HG02642 (cell line): ENCODE data around the gene UQCR10.
"Not testable (repeated sequence)": the region's sequence is repeated elsewhere in the genome, so short reads cannot be mapped to it uniquely, and the experiment has no call there.

Experiments used
- ATAC-seq: cut with Tn5 transposase; IDR thresholded peaks from one replicate; pipeline ENCODE4 v1.9.1; 2021; ENCODE audit warnings: mild to moderate bottlenecking; ENCODE audit not compliant: unreplicated experiment, poor library complexity

UQCR10 gene

GRCh38 chr22:29735416-29735815 is 31.8 kb upstream of the UQCR10 start:
- ATAC-seq: no peak

GRCh38 chr22:29737251-29738117 is 29.7 kb upstream of the UQCR10 start:
- ATAC-seq: no peak

- ATAC-seq: no peak
These were observed 28.9 kb upstream of the UQCR10 start for GRCh38 chr22:29738118-29738815.

GRCh38 chr22:29739346-29739875 is 27.8 kb upstream of the UQCR10 start:
- ATAC-seq: no peak

DNA sequence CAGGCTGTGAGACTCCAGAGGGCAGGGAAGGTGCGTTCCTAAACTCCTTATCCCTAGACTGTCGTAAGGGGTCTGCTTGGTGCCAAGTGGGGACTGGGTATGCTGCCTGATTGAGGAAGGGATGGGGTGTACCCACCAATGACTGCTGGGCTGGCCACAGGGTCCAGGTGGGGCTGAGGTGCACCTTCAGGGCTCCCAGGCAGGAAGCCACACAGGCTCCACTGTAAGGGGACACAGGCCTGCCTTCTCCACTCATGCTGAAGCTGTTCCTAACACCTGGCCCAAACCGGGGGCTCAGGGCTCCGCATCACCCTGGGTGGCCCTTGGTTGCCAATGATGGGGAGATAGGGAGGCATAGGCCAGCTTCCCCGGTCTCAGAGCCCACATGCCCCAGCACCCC is 27.0 kb upstream of the UQCR10 start:
- ATAC-seq: no peak

- no peak for ATAC-seq
These were observed 25.2 kb upstream of the UQCR10 start for GRCh38 chr22:29741926-29742325.

DNA sequence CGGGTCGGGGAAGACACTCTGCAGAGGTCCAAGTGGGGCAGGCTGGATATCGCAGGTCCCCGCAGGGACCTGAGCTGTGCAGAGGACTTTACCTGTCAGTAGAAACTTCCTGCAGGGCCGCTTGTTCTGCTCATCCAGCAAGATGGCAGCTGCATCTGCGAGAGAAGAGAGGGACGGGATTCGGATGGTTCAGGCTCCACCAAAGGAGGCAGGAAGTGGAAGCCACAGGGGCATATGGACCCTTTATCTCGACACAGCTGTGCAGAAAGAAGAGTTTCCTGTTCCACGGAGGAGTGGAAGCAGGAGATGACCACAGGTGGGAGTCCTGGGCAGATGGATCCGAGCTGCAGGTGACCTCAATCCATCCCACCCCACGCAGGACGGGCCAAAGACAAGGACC is 24.8 kb upstream of the UQCR10 start:
- ATAC-seq: no peak

DNA sequence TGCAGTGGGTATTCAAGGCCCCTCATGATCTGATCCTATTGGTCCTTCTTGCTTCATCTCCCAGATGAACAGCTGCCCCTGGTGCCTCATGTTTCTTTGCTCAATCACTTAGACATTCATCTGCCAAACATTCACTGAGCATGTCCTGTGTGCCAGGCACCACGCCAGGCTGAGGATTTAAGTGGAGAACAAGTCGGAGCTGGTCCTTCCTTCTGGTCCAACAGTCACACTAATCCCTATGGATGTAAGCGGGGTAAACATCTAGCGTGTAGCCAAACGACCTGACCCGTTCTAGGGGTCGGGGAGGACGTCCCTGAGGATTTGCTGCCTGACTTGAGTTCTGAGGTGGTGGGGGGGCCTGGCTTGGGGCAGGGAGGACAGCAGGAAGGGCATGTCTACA is 22.3 kb upstream of the UQCR10 start:
- ATAC-seq: no peak

GRCh38 chr22:29747832-29748231 is 19.3 kb upstream of the UQCR10 start:
- ATAC-seq: no peak

- ATAC-seq: no peak
These were observed 18.8 kb upstream of the UQCR10 start for GRCh38 chr22:29748248-29748893.

- ATAC-seq: no peak
These were observed 17.1 kb upstream of the UQCR10 start for GRCh38 chr22:29750029-29750428.

- no peak for ATAC-seq
These were observed 16.3 kb upstream of the UQCR10 start for GRCh38 chr22:29750559-29751538.

DNA sequence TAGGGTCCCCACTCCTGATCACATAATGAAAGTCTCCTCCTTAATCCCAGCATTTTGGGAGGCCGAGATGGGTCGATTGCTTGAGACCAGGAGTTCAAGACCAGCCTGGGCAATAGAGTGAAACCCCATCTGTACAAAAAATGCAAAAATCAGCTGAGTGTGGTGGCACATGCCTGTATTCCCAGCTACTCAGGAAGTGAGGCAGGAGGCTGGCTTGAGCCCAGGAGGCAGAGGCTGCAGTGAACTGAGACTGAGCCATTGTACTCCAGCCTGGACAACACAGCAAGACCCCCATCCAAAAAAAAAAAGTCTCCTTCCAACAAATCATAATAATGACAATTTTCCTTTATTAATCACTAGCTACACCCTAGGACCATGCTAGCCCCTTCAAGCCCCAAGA is 15.5 kb upstream of the UQCR10 start:
- ATAC-seq: no peak

GRCh38 chr22:29753808-29754657 is 13.1 kb upstream of the UQCR10 start:
- no peak for ATAC-seq

DNA sequence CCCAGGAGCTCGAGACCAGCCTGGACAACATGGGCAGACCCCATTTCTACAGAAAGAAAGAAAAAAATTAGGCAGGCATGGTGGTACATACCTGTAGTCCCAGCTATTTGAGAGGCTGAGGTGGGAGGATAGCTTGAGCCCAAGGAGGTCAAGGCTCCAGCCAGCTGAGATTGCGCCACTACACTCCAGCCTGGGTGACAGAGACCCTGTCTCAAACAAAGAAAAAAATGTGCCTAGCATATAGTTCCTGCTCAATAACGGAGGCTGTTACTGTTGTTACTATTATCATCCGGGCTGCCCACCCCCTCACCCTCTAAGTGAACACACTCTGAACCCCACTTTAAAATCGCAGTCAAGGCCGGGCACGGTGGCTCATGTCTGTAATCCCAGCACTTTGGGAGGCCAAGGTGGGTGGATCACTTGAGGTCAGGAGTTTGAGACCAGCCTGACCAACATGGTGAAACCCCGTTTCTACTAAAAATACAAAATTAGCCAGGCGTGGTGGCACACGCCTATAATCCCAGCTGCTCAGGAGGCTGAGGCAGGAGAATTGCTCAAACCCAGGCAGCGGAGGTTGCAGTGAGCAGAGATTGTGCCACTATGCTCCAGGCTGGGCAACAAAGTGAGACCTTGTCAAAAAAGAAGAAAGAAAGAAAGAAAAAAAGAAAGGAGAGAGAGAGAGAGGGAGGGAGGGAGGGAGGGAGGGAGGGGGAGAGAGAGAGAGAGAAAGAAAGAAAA is 12.3 kb upstream of the UQCR10 start:
- not testable (repeated sequence) for ATAC-seq

- ATAC-seq: no peak
These were observed 11.3 kb upstream of the UQCR10 start for GRCh38 chr22:29755889-29756288.

DNA sequence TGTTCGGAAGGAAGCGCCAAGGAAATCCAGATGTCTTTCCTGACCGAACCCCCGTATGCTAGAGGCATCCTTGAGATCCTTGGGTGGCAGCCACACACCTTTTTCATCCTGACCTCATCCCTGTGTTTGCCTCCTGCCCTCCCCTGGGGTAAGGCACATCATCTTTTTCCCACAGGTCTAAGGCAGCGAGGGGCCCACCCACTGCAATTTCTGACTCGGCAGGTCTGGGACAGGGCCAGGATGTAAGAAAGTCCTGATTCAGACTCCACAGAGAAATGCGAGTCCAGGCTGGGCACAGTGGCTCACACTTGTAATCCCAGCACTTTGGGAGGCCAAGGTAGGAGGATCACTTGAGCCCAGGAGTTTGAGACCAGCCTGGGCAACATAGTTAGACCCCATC is 10.8 kb upstream of the UQCR10 start:
- ATAC-seq: no peak

- no peak for ATAC-seq
These were observed 10.1 kb upstream of the UQCR10 start for GRCh38 chr22:29757096-29757495.
